KMS-11 (cell line): ENCODE measurements around the gene PLD1.

Experiments used
- H2AFZ ChIP-seq: fragments of 200-600 bp; sonication (generic); 2 replicates; pipeline ENCODE4 v1.6.1; 2016; ENCODE audit warnings: antibody characterized with exemption, mixed run types, low read depth
- H3K27ac ChIP-seq: fragments of 200-600 bp; sonication (generic); 2 replicates; pipeline ENCODE4 v1.6.1; 2016; ENCODE audit warnings: mild to moderate bottlenecking, mixed run types
- H3K27me3 ChIP-seq: fragments of 200-600 bp; sonication (generic); 2 replicates; pipeline ENCODE4 v1.6.1; 2017; ENCODE audit warnings: mild to moderate bottlenecking, low read depth, mixed run types, moderate library complexity; ENCODE audit not compliant: insufficient read depth
- H3K36me3 ChIP-seq: fragments of 200-600 bp; sonication (generic); 2 replicates; pipeline ENCODE4 v1.6.1; 2017; ENCODE audit warnings: mild to moderate bottlenecking, mixed run types; ENCODE audit not compliant: insufficient read depth
- H3K4me1 ChIP-seq: fragments of 200-600 bp; sonication (generic); 2 replicates; pipeline ENCODE4 v1.6.1; 2016; ENCODE audit warnings: mild to moderate bottlenecking, low read depth, mixed run types; ENCODE audit not compliant: poor library complexity, severe bottlenecking
- H3K4me2 ChIP-seq: fragments of 200-600 bp; sonication (generic); 2 replicates; pipeline ENCODE4 v1.7.0; 2016; ENCODE audit warnings: mild to moderate bottlenecking, mixed run types
- H3K4me3 ChIP-seq: fragments of 200-600 bp; sonication (generic); IDR thresholded peaks from 2 replicates; pipeline ENCODE4 v1.6.1; 2017; ENCODE audit warnings: low read depth, low read length, mixed read lengths; ENCODE audit not compliant: insufficient read depth
- H3K79me2 ChIP-seq: fragments of 200-600 bp; sonication (generic); 2 replicates; pipeline ENCODE4 v1.6.1; 2016; ENCODE audit warnings: low read depth, mixed run types; ENCODE audit not compliant: insufficient read depth
- H3K9ac ChIP-seq: fragments of 200-600 bp; sonication (generic); 2 replicates; pipeline ENCODE4 v1.6.1; 2016; ENCODE audit warnings: mild to moderate bottlenecking, mixed run types
- H4K20me1 ChIP-seq: fragments of 200-600 bp; sonication (generic); 2 replicates; pipeline ENCODE4 v1.6.1; 2016; ENCODE audit warnings: mild to moderate bottlenecking, mixed run types; ENCODE audit not compliant: insufficient read depth
- CTCF ChIP-seq: fragments of 200-600 bp; sonication (generic); conservative IDR thresholded peaks from 2 replicates; pipeline ENCODE4 v1.6.1; 2017; ENCODE audit warnings: low read depth, mild to moderate bottlenecking, antibody characterized with exemption, low read length, moderate library complexity, mixed read lengths

Gene PLD1

GRCh38 chr3:171783086-171783485 lies 27.2 kb downstream of the PLD1 start:
- H3K4me1 ChIP-seq = no peaks in the 10 kb centered on the region
- no peak overlapping the region for H2AFZ ChIP-seq
- H3K27me3 ChIP-seq = no peaks in the 10 kb centered on the region
- no peak overlapping the region for H3K4me3 ChIP-seq
- no peak overlapping the region for H3K27ac ChIP-seq
- H3K4me2 ChIP-seq = no peak overlapping the region
- TF ChIP-seq CTCF = no peak
- H3K9ac ChIP-seq = no peak overlapping the region
- H3K79me2 ChIP-seq = no peaks in the 10 kb centered on the region
- no peaks in the 10 kb centered on the region for H4K20me1 ChIP-seq
- no peaks in the 10 kb centered on the region for H3K36me3 ChIP-seq

- H3K36me3 ChIP-seq = no peaks in the 10 kb centered on the region
- H3K4me3 ChIP-seq = no peak overlapping the region
- H3K4me1 ChIP-seq = no peaks in the 10 kb centered on the region
- H4K20me1 ChIP-seq = no peaks in the 10 kb centered on the region
- no peak overlapping the region for H3K4me2 ChIP-seq
- H3K27ac ChIP-seq = no peak overlapping the region
- H3K79me2 ChIP-seq = no peaks in the 10 kb centered on the region
- no peak overlapping the region for H3K9ac ChIP-seq
- TF ChIP-seq CTCF = no peak
- no peak overlapping the region for H2AFZ ChIP-seq
- H3K27me3 ChIP-seq = no peaks in the 10 kb centered on the region
Measured at GRCh38 chr3:171782617-171783016, 27.7 kb downstream of the PLD1 start.

DNA sequence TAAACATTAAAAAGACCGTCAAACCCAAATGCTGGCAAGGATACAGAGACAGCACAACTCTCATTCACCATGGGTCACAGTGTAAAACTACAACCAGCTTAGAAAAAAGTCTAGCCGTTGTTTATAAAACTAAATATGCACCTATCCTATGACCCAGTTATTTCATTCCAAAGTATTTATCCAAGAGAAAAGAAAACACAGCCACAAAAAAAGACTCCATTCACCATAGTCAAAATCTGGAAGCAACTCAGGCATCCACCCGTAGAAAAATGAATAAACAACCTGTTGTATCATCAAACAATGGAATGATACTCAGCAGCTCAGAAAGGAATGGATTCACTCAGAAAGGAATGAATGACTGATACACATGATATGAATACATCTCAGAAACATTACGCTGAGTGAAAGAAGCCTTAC lies 28.6 kb downstream of the PLD1 start:
- no peak overlapping the region for H3K27ac ChIP-seq
- H3K27me3 ChIP-seq = no peaks in the 10 kb centered on the region
- no peak overlapping the region for H3K4me3 ChIP-seq
- H3K36me3 ChIP-seq = no peaks in the 10 kb centered on the region
- no peak overlapping the region for H3K4me2 ChIP-seq
- no peak for TF ChIP-seq CTCF
- H2AFZ ChIP-seq = no peak overlapping the region
- no peaks in the 10 kb centered on the region for H3K79me2 ChIP-seq
- H3K4me1 ChIP-seq = no peaks in the 10 kb centered on the region
- H4K20me1 ChIP-seq = no peaks in the 10 kb centered on the region
- H3K9ac ChIP-seq = no peak overlapping the region

- Histone ChIP-seq H3K4me3 (no peak overlapping the region), H3K4me2 (no peak overlapping the region), H3K9ac (no peak overlapping the region), H4K20me1 (no peaks in the 10 kb centered on the region), H3K4me1 (no peaks in the 10 kb centered on the region), H3K79me2 (no peaks in the 10 kb centered on the region), H3K27ac (no peak overlapping the region), H3K27me3 (no peaks in the 10 kb centered on the region), H3K36me3 (no peaks in the 10 kb centered on the region), H2AFZ (no peak overlapping the region)
- no peak for TF ChIP-seq CTCF
Measured at GRCh38 chr3:171778493-171778892, 31.8 kb downstream of the PLD1 start.
